HG03095 (cell line): ENCODE measurements around the gene ACAD11.
"Not testable (repeated sequence)": the region's sequence is repeated elsewhere in the genome, so short reads cannot be mapped to it uniquely, and the experiment has no call there.

Experiments used
- ATAC-seq: cut with Tn5 transposase; IDR thresholded peaks from one replicate; pipeline ENCODE4 v1.9.1; 2021; ENCODE audit warnings: moderate library complexity; ENCODE audit not compliant: unreplicated experiment

The ACAD11 gene

DNA sequence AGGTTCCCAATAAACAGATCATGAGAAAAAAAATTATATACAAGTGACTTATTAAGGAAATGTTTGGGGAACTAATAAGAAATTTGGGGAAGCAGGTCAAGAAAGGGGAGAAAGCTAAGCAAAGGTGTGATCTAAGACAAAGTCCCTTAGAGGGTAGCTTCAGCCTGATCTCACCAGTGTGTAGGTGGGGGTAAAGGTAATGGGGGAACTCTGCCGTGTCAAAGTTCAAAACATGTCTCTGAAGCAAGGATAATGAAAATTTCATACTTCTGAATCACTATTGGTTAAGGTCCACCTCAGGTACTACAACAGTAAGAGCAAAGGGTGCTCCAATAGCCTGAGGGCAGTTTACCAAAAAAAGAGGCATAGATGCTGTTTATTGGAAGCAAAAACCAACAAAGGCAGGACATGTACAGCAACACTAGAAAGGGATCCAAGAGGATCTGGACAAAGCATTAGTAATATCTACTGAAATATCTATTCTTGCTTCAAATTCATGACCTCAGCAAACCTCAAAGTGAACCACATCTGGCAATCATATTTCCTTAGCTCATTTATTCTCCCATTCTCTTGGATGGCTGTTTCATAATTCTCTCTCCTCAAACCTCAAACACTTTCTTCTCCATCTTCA lies 6.9 kb downstream of the ACAD11 start:
- ATAC-seq: no peak

DNA sequence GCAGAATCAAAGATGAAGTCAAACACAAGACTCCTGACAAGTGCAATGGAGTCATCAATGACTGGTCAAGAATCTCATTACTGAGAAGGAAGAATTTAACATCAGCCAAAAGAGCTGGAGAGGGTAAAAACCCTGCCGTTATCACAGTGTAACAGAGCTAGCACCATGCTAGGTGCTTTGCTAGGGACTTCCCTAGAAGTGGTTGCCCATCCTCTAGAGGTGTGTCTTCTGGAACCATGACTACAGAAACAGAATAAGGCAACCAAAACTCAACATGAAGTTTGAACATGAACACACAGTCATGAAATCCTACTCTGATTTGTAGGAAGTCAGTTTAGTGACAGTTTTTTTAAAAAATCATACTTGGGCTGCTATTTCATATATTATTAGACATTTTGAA lies 9.5 kb downstream of the ACAD11 start:
- ATAC-seq: no peak

DNA sequence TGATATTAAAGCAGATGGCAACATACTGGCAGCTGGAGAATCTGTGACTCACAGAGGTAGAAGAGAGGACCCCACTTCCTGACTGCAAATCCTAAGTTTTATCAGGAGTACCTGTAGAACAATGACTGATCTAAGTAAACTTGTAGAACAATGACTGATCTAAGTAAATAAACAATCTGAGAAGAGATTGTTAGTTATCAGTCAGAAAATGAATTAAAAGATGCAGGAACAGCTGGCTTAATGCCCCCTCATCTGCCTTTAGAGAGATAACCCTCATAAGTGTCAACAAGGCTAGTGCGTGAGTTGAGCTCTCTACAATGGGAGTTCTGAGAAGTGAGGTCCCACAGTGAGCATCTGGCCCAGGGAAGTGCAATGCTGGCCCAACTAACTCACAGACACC lies 14.6 kb downstream of the ACAD11 start:
- no peak for ATAC-seq

DNA sequence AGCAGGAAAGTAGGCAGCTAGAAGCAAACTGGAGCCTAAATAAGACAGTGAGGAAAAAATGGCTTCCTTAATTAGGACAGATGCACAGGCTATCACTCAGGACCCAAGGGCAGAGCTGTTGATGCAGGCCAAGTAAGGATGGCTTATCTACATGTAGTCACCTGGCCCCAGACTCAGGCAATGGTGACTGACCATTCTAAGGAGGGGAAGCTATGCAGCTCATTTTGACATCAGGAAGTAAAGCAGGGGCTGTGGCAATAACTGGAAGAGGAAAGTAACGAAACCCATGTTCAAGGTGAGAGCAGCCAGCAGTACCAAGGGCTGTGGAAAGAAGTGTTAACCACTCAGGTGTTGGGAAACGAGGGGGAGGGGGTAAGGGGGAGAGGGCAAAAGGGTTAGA lies 16.2 kb downstream of the ACAD11 start:
- ATAC-seq: no peak

DNA sequence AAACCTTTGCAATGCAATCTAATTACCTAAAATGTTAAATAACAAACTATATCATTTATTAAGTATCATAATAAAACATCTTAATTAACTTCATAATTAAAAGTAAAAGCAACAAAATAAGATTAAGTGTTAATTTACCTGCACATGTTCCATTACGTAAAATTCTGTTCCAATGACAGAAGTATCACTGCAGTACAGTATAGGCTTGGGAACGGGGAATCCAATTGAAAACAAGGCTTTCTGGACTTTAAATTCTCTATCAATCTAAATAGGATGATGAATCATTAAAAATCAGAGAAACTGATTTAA lies 17.1 kb downstream of the ACAD11 start:
- no peak for ATAC-seq

DNA sequence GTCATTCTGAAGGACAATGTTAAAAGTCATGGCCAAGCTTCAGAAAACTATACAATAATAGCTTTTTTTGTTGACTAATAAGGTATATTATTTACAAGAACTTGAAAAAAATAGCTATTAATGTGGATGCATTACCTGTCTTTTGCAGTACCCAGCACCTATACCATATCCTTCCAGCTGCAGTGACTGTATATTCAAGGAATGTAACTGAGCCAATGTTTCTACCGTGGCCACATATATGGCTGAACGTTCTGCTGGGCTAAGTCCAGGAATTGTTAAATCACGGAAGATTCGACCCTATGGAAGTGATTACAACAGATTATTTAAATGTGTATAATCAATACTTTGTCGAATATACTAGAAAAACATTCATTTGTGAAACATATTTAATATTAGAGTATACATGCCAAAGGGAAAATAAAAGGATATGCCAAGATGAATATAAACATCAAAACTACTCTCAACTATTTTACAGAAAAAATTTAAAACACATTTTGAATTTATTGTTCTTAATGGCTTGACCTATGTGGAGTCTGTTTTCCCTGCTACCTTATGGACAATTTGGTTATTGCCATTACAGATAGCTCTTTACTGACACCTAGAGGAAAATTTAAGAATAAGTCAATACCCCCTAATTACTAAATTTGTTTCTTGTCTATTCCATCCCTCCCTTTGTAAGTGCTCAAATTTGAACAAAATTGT lies 17.6 kb downstream of the ACAD11 start:
- ATAC-seq: no peak

DNA sequence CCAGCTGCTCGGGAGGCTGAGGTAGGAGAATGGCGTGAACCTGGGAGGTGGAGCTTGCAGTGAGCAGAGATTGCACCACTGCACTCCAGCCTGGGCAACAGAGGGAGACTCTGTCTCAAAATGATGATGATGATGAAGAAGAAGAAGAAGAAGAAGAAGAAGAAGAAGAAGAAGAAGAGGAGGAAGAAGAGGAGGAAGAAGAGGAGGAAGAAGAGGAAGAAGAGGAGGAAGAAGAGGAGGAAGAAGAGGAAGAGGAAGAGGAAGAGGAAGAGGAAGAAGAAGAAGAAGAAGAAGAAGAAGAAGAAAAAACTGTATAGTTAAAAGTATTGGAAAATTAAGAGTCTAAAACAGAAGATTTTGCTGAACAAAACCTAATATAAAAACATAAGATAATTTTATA lies 18.2 kb downstream of the ACAD11 start:
- ATAC-seq: not testable (repeated sequence)

DNA sequence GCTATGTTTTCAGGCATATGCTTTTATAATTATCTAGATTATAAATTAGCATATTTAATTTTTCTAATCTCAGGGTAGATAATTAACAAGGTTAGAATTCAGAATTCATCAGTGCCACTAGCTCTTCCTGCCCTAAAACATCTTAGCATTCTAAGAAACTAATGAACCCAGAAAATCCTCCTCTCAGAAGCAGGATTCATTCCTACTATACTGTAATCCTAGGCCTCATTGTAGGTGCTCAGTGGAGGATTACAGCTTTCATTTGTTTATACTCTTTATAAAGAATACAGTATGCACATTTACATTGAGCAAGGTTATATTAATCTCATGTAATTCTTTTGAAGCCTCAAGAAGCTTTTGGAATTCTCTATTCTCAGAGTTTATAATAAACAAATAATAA lies 20.9 kb downstream of the ACAD11 start:
- ATAC-seq: no peak

DNA sequence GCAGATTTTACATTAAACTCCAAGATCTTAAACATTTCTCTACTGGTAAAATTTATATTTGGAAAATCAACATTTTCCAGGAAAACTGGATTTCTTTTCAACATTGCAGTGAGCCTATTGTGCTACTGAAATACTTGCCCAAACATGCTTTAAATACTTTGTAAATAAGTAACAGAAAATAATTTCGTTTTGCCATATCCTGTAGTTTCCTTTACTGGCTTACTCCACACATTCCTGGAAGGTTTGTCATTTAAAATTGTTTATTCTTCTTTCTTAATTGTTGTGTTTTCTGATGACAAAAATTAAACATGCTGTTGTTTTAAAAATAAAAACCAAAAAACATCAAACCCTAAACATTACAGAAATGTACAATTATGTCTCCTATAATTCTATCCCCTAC lies 22.0 kb downstream of the ACAD11 start:
- ATAC-seq: no peak

DNA sequence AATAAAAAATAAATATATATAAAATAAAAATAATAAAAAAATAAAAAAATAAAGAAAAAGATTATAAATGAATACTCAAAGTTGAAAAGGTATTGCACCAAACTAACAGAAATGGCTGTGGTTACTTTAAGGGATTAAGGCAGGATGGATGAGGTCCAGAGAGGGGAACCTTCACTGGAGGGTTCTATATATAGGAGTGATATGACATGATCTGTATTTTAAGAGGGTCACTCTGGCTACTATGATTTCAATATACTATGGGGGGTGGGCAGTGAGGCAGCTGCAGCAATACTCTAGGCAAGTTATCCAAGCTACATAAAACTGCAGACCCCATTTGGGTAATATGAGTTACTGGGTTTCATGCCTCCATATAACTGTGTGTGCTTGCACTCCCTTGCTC lies 24.6 kb downstream of the ACAD11 start:
- ATAC-seq: no peak

DNA sequence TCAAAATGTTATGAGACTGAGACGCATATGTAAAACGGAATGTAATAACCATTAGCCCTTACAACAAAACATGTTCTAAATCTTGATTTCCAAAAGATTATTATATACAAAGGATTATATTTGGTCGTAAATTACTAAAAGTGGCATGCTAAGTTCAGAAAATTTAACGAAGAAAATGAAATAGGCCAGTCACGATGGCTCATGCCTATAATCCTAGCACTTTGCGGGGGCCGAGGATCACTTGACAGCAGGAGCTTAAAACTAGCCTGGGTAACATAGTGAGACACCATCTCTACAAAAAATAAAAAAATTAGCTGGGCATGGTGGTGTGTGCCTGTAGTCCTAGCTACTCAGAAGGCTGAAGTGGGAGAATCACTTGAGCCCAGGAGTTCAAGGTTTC lies 29.0 kb downstream of the ACAD11 start:
- ATAC-seq: no peak

DNA sequence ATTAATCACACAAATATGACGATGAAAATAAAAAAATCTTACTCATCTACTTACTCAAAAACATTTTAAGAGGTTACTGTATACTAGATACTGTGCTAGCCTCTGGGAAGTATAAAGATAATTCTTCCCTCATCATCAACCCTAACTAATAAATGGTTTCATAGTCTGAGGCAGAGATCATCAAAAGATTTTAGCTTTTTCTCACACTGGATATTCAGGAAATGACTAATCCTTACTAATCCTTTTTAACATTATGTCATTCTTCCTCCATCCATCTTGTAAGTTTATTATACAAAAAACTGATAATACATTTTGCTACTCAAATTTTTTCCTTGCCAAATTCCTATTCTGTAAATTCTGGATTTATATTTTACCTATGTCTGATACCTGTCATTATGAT lies 29.7 kb downstream of the ACAD11 start:
- no peak for ATAC-seq

DNA sequence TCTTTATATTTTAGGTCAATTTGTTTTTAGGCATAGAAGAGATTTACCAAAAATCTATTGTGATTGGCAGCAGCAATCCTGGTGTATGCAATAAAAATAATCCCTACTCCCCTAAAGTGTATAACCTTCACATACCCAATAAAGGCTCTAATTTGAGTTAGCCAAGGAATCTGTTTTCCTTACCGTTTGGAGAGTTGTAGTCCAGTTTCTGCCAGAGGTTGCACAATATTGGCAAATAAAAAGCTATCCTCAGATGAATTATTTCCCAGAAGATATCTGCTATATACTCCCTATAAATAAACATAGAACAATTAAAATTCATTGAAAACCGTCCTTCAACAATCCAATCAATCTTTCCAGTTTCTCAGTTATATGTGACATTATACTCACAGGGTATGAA lies 31.5 kb downstream of the ACAD11 start:
- no peak for ATAC-seq

DNA sequence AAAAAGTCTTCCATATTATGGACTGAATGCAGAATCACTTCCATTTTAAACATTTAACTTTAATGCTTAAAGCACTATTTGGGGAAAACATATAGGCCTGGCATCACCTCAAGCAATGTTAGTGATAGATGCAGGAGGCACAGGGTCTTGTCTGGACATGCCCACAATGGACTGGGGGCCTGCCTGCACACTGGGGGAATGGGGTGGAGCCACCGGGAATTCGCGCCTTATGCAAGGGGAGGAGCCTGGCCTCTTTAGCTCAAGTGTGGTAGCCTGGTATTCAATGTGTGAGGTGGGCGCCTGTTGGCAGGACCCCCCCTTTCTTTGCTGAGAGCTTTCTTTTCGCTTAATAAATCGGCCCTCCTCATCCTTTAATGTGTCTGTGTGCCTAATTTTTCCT lies 32.7 kb downstream of the ACAD11 start:
- ATAC-seq: no peak

DNA sequence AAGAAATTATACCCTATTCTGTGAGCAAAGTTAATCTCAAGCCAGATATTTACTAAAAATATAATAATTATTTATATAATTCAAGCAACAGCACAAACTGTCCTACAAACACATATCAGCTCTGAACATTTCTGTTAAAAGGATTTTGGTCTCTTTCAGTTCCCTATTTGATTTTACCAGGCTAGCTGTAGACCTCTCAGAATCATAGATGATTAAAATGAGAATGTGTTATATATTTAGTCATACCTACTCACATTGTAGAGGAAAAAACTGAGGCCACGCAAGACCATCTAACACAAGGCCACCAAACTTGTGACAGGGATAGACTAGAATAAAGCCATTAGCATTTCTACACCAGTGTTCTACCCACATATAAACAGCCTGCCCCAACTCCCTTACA lies 34.0 kb downstream of the ACAD11 start:
- ATAC-seq: peak; percentile 73

DNA sequence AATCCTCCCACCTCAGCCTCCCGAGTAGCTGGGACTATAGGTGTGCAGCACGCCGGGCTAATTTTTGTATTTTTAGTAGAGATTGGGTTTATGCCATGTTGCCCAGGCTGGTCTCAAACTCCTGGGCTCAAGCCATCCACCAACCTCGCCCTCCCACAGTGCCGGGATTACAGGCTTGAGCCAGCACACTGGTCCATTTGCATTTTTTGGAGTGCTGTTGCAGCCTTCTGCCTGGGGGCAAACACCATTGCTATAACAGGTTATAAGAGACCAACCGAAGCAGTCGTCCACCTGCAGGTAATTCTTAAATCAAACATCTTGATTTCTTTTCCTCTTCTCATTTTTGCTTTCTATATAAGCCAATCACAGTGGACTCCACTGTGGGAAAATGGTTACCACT lies 34.8 kb downstream of the ACAD11 start:
- ATAC-seq: no peak

DNA sequence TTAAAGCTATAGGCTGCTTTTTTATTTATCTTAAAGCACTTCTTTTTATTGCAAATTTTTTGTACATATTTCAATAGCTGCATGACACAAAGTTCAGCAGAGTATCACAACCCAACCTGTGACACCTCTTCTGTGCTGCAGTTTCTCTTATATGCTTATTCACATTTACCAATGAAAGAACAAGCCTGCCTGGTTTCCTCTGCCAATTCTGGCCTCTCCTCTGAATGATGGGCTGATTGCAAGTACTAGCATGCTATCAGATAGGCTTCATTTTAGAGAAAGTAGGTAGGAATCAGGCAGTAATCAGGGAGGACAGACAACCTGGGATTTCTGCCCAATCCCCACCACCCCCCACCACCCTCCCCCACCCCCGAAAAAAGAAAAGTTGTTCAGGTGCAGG lies 36.0 kb downstream of the ACAD11 start:
- no peak for ATAC-seq

DNA sequence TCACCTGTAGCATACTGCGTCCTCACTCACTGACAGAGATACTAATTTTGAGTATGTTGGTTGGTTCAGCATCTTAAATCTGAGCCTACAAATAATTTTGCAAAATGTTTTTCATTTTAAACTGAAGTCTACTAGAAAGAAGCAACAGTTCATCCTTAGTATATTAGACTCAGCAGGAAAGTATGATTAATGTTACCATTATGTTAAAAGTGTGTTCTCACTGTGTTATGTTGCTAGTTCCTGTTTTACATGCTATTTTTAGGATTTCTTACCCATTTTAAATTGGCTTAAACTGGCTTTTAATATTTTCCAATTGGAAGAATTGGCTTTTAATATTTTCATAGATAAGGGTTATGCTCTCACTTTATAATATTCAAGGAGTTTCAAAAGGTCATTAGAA lies 36.8 kb downstream of the ACAD11 start:
- no peak for ATAC-seq

DNA sequence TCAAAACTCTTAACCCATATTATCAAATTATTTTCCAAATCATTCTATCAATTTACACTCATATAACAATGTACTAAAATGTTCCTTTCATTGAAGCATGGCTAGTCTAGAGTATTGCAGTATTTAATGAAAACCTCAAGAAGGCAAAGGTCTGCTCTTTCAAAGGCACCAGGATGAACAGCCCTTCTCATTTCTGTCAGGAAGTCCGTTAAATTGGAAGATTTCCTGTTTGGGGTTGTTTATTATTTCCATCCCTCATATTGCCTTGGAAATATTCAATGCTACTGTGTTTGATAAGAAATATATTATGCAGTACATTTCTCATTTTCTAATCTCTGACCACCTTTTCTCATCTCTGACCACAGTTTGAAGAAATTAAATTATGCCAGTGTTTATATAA lies 37.5 kb downstream of the ACAD11 start:
- ATAC-seq: no peak

DNA sequence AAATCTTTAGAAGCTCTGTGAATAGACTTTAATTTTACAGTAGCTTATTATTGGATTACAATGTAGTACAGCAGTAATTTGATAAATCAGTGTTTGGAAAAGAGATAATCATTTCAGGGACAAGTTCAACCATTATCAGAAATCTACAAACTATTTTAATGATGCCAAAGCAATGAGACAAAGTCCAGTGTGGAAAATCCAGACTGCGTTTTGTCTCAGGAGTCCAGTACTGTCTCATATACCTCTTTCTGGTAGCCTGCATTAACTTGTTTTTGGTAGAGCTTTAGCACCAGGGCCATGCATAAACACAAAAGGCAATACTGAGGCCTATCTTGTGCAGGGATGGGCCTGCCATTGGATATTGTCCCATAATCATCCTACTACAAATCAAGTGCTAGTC lies 42.8 kb downstream of the ACAD11 start:
- ATAC-seq: no peak

DNA sequence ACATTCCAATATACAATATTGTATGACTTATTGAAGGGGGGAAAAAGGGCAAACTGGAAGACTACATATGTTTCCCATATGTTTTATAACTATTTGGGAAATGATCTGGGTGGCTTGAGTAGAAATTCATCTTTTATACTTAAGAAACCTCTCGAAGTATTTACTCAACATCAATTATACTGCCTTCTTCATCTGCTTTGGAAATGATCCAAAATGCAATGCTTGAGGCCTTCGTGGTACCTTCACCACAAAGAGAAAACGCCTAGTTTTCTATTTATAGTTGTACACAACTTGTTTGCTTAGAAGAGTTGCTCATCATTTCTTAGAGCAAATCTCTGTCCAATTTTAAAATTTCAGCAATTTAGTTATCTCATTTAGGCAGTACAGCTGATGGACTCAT lies 43.7 kb downstream of the ACAD11 start:
- no peak for ATAC-seq

DNA sequence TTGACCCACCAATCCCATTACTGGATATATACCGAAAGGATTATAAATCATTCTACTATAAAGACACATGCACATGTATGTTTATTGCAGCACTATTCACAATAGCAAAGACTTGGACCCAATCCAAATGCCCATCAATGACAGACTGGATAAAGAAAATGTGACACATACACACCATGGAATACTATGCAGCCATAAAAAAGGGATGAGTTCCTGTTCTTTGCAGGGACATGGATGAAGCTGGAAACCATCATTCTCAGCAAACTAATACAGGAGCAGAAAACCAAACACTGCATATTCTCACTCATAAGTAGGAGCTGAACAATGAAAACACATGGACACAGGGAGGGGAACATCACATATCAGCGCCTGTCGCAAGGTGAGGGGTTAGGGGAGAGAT lies 44.3 kb downstream of the ACAD11 start:
- ATAC-seq: not testable (repeated sequence)

DNA sequence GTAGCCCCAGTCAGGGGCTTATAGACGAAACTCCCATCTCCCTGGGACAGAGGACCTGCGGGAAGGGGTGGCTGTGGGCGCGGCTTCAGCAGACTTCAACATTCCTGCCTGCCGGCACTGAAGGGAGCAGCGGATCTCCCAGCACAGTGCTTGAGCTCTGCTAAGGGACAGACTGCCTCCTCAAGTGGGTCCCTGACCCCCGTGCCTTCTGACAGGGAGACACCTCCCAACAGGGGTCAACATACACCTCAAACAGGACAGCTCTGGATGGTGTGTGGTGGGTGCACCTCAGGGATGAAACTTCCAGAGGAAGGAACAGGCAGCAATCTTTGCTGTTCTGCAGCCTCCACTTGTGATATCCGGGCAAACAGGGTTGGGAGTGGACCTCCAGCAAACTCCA lies 53.0 kb downstream of the ACAD11 start:
- ATAC-seq: not testable (repeated sequence)
